Epithelial cell of esophagus (primary cell): ENCODE data around the gene CLCA1.

Source experiments
- DNase-seq: peaks from one replicate; pipeline ENCODE4 v3.0.0; 2010; ENCODE audit warnings: low read depth
- H3K4me3 ChIP-seq: 2 replicates; pipeline ENCODE4 v1.5.1; 2011; ENCODE audit warnings: mild to moderate bottlenecking, low read length, control low read depth
- CTCF ChIP-seq: IDR thresholded peaks from 2 replicates; pipeline ENCODE4 v1.5.1; 2011; ENCODE audit warnings: low read depth, mild to moderate bottlenecking, low read length, control low read depth, inconsistent platforms; ENCODE audit not compliant: insufficient read depth; ENCODE audit errors: missing control alignments

The CLCA1 gene

GRCh38 chr1:86441997-86442396 is 26.7 kb upstream of the CLCA1 start:
- no peak overlapping the region for H3K4me3 ChIP-seq
- DNase-seq: no peak
- no peak for TF ChIP-seq CTCF

GRCh38 chr1:86445919-86446318 is 22.8 kb upstream of the CLCA1 start:
- no peak for TF ChIP-seq CTCF
- DNase-seq: no peak
- H3K4me3 ChIP-seq: no peak overlapping the region

GRCh38 chr1:86447198-86447790 is 21.4 kb upstream of the CLCA1 start:
- no peak for TF ChIP-seq CTCF
- H3K4me3 ChIP-seq: no peak overlapping the region
- no peak for DNase-seq

- no peak for TF ChIP-seq CTCF
- no peak for DNase-seq
- no peak overlapping the region for H3K4me3 ChIP-seq
Measured at GRCh38 chr1:86448670-86449069, 20.1 kb upstream of the CLCA1 start.

- no peak overlapping the region for H3K4me3 ChIP-seq
- DNase-seq: no peak
- no peak for TF ChIP-seq CTCF
Measured at GRCh38 chr1:86449103-86449502, 19.6 kb upstream of the CLCA1 start.

GRCh38 chr1:86450847-86451246 is 17.9 kb upstream of the CLCA1 start:
- no peak overlapping the region for H3K4me3 ChIP-seq
- no peak for DNase-seq
- no peak for TF ChIP-seq CTCF

- H3K4me3 ChIP-seq: no peak overlapping the region
- TF ChIP-seq CTCF: no peak
- no peak for DNase-seq
Measured at GRCh38 chr1:86453664-86454063, 15.1 kb upstream of the CLCA1 start.
